ENCODE data around the gene SART3.
"Not testable (repeated sequence)": the region's sequence is repeated elsewhere in the genome, so short reads cannot be mapped to it uniquely, and the experiment has no call there.

SART3 gene

GRCh38 chr12:108559748-108560147 is 1.2 kb downstream of the SART3 start:
- peaks cover 47% of the 10 kb centered on the region for H3K36me3 ChIP-seq (ENCODE audit: control insufficient read depth, insufficient read depth, low read length)
- no peak overlapping the region for H3K27ac ChIP-seq (ENCODE audit: low read depth, low read length, severe bottlenecking)
- peak overlapping the region; percentile 98 for H3K4me3 ChIP-seq (ENCODE audit: extremely low read depth, insufficient read depth, low read length, poor library complexity, severe bottlenecking)
- 52 to 92% methylated on average over 1 to 2 of the region's 3 CpGs for WGBS, 2 experiments (ENCODE audit: insufficient coverage in 2 of 2)
- H3K9me3 ChIP-seq (ENCODE audit: control insufficient read depth, low read length): no peaks in the 10 kb centered on the region
- peaks cover 3% of the 10 kb centered on the region for H3K4me1 ChIP-seq (ENCODE audit: control insufficient read depth, insufficient read depth, low read length, poor library complexity, severe bottlenecking)

- 97 to 98% methylated on average over 12 of the region's 14 CpGs for WGBS, 2 experiments (ENCODE audit: insufficient coverage in 2 of 2)
- no peak overlapping the region for H3K4me3 ChIP-seq (ENCODE audit: extremely low read depth, insufficient read depth, low read length, poor library complexity, severe bottlenecking)
- H3K4me1 ChIP-seq (ENCODE audit: control insufficient read depth, insufficient read depth, low read length, poor library complexity, severe bottlenecking): peaks cover 3% of the 10 kb centered on the region
- no peaks in the 10 kb centered on the region for H3K9me3 ChIP-seq (ENCODE audit: control insufficient read depth, low read length)
- no peak overlapping the region for H3K27ac ChIP-seq (ENCODE audit: low read depth, low read length, severe bottlenecking)
- peaks cover 41% of the 10 kb centered on the region for H3K36me3 ChIP-seq (ENCODE audit: control insufficient read depth, insufficient read depth, low read length)
Measured at GRCh38 chr12:108559007-108559655, 1.8 kb downstream of the SART3 start.

- H3K9me3 ChIP-seq (ENCODE audit: control insufficient read depth, low read length); H3K4me3 ChIP-seq (ENCODE audit: extremely low read depth, insufficient read depth, low read length, poor library complexity, severe bottlenecking); H3K4me1 ChIP-seq (ENCODE audit: control insufficient read depth, insufficient read depth, low read length, poor library complexity, severe bottlenecking); H3K27ac ChIP-seq (ENCODE audit: low read depth, low read length, severe bottlenecking): not testable (repeated sequence)
- H3K36me3 ChIP-seq (ENCODE audit: control insufficient read depth, insufficient read depth, low read length): peaks cover 42% of the 10 kb centered on the region
- WGBS, 2 experiments (ENCODE audit: insufficient coverage in 2 of 2): 91 to 94% methylated on average over 7 of the region's 9 CpGs
Measured at GRCh38 chr12:108555383-108555782, 5.6 kb downstream of the SART3 start.

GRCh38 chr12:108553799-108554198 is 7.2 kb downstream of the SART3 start:
- no peak overlapping the region for H3K27ac ChIP-seq (ENCODE audit: low read depth, low read length, severe bottlenecking)
- no peaks in the 10 kb centered on the region for H3K4me1 ChIP-seq (ENCODE audit: control insufficient read depth, insufficient read depth, low read length, poor library complexity, severe bottlenecking)
- 90 to 91% methylated on average over 4 to 5 of the region's 5 CpGs for WGBS, 2 experiments (ENCODE audit: insufficient coverage in 2 of 2)
- H3K9me3 ChIP-seq (ENCODE audit: control insufficient read depth, low read length): no peaks in the 10 kb centered on the region
- H3K36me3 ChIP-seq (ENCODE audit: control insufficient read depth, insufficient read depth, low read length): peaks cover 41% of the 10 kb centered on the region
- H3K4me3 ChIP-seq (ENCODE audit: extremely low read depth, insufficient read depth, low read length, poor library complexity, severe bottlenecking): no peak overlapping the region

GRCh38 chr12:108551535-108551934 is 9.4 kb downstream of the SART3 start:
- no peak overlapping the region for H3K27ac ChIP-seq (ENCODE audit: low read depth, low read length, severe bottlenecking)
- H3K9me3 ChIP-seq (ENCODE audit: control insufficient read depth, low read length): no peaks in the 10 kb centered on the region
- H3K36me3 ChIP-seq (ENCODE audit: control insufficient read depth, insufficient read depth, low read length): peaks cover 45% of the 10 kb centered on the region
- H3K4me3 ChIP-seq (ENCODE audit: extremely low read depth, insufficient read depth, low read length, poor library complexity, severe bottlenecking): no peak overlapping the region
- H3K4me1 ChIP-seq (ENCODE audit: control insufficient read depth, insufficient read depth, low read length, poor library complexity, severe bottlenecking): no peaks in the 10 kb centered on the region
- WGBS, 2 experiments (ENCODE audit: insufficient coverage in 2 of 2): no CpG with 5 or more reads among the region's 5 CpGs

- WGBS, 2 experiments (ENCODE audit: insufficient coverage in 2 of 2): 80 to 100% methylated on average over 4 to 5 of the region's 7 CpGs
- H3K36me3 ChIP-seq (ENCODE audit: control insufficient read depth, insufficient read depth, low read length): peaks cover 56% of the 10 kb centered on the region
- H3K9me3 ChIP-seq (ENCODE audit: control insufficient read depth, low read length): no peaks in the 10 kb centered on the region
- H3K4me1 ChIP-seq (ENCODE audit: control insufficient read depth, insufficient read depth, low read length, poor library complexity, severe bottlenecking): no peaks in the 10 kb centered on the region
- no peak overlapping the region for H3K27ac ChIP-seq (ENCODE audit: low read depth, low read length, severe bottlenecking)
- H3K4me3 ChIP-seq (ENCODE audit: extremely low read depth, insufficient read depth, low read length, poor library complexity, severe bottlenecking): no peak overlapping the region
Measured at GRCh38 chr12:108548954-108549521, 11.9 kb downstream of the SART3 start.

- Histone ChIP-seq H3K36me3 (ENCODE audit: control insufficient read depth, insufficient read depth, low read length) (peaks cover 64% of the 10 kb centered on the region), H3K4me1 (ENCODE audit: control insufficient read depth, insufficient read depth, low read length, poor library complexity, severe bottlenecking) (no peaks in the 10 kb centered on the region), H3K27ac (ENCODE audit: low read depth, low read length, severe bottlenecking) (no peak overlapping the region), H3K9me3 (ENCODE audit: control insufficient read depth, low read length) (no peaks in the 10 kb centered on the region), H3K4me3 (ENCODE audit: extremely low read depth, insufficient read depth, low read length, poor library complexity, severe bottlenecking) (no peak overlapping the region)
- WGBS, 2 experiments (ENCODE audit: insufficient coverage in 2 of 2): 94 to 98% methylated on average over 8 to 9 of the region's 9 CpGs
Measured at GRCh38 chr12:108547686-108548085, 13.3 kb downstream of the SART3 start.

- Histone ChIP-seq H3K27ac (ENCODE audit: low read depth, low read length, severe bottlenecking) (no peak overlapping the region), H3K9me3 (ENCODE audit: control insufficient read depth, low read length) (no peaks in the 10 kb centered on the region), H3K36me3 (ENCODE audit: control insufficient read depth, insufficient read depth, low read length) (peaks cover 78% of the 10 kb centered on the region), H3K4me3 (ENCODE audit: extremely low read depth, insufficient read depth, low read length, poor library complexity, severe bottlenecking) (no peak overlapping the region), H3K4me1 (ENCODE audit: control insufficient read depth, insufficient read depth, low read length, poor library complexity, severe bottlenecking) (no peaks in the 10 kb centered on the region)
- 94 to 100% methylated on average over 2 of the region's 3 CpGs for WGBS, 2 experiments (ENCODE audit: insufficient coverage in 2 of 2)
Measured at GRCh38 chr12:108543652-108544051, 17.3 kb downstream of the SART3 start.

- Histone ChIP-seq H3K4me3 (ENCODE audit: extremely low read depth, insufficient read depth, low read length, poor library complexity, severe bottlenecking) (no peak overlapping the region), H3K36me3 (ENCODE audit: control insufficient read depth, insufficient read depth, low read length) (peaks cover 80% of the 10 kb centered on the region), H3K27ac (ENCODE audit: low read depth, low read length, severe bottlenecking) (no peak overlapping the region), H3K4me1 (ENCODE audit: control insufficient read depth, insufficient read depth, low read length, poor library complexity, severe bottlenecking) (no peaks in the 10 kb centered on the region), H3K9me3 (ENCODE audit: control insufficient read depth, low read length) (no peaks in the 10 kb centered on the region)
- WGBS, 2 experiments (ENCODE audit: insufficient coverage in 2 of 2): 90 to 100% methylated on average over 2 to 3 of the region's 4 CpGs
Measured at GRCh38 chr12:108542320-108542719, 18.7 kb downstream of the SART3 start.

GRCh38 chr12:108538616-108539195 is 22.3 kb downstream of the SART3 start:
- no peaks in the 10 kb centered on the region for H3K9me3 ChIP-seq (ENCODE audit: control insufficient read depth, low read length)
- no peaks in the 10 kb centered on the region for H3K4me1 ChIP-seq (ENCODE audit: control insufficient read depth, insufficient read depth, low read length, poor library complexity, severe bottlenecking)
- no peak overlapping the region for H3K27ac ChIP-seq (ENCODE audit: low read depth, low read length, severe bottlenecking)
- WGBS, 2 experiments (ENCODE audit: insufficient coverage in 2 of 2): 95 to 98% methylated on average over 7 to 9 of the region's 10 CpGs
- H3K36me3 ChIP-seq (ENCODE audit: control insufficient read depth, insufficient read depth, low read length): peaks cover 78% of the 10 kb centered on the region
- no peak overlapping the region for H3K4me3 ChIP-seq (ENCODE audit: extremely low read depth, insufficient read depth, low read length, poor library complexity, severe bottlenecking)

- no CpG with 5 or more reads among the region's 6 CpGs for WGBS, 2 experiments (ENCODE audit: insufficient coverage in 2 of 2)
Measured at GRCh38 chr12:108538146-108538545, 22.8 kb downstream of the SART3 start.

More at GRCh38 chr12:108538146-108538545, 22.8 kb downstream of the SART3 start:
- H3K27ac ChIP-seq (ENCODE audit: low read depth, low read length, severe bottlenecking): no peak overlapping the region
- H3K4me3 ChIP-seq (ENCODE audit: extremely low read depth, insufficient read depth, low read length, poor library complexity, severe bottlenecking): no peak overlapping the region
- no peaks in the 10 kb centered on the region for H3K4me1 ChIP-seq (ENCODE audit: control insufficient read depth, insufficient read depth, low read length, poor library complexity, severe bottlenecking)
- peaks cover 78% of the 10 kb centered on the region for H3K36me3 ChIP-seq (ENCODE audit: control insufficient read depth, insufficient read depth, low read length)
- no peaks in the 10 kb centered on the region for H3K9me3 ChIP-seq (ENCODE audit: control insufficient read depth, low read length)
